ENCODE results near the gene UGT1A4. TPM values are rescaled to one million over a fixed set of nuclear protein-coding genes. Genes with fewer than 3 reads are reported as not detected.

Gene UGT1A4
- total RNA-seq, 4 donors from 2014 or later: 0.51 TPM; not detected in 3

DNA sequence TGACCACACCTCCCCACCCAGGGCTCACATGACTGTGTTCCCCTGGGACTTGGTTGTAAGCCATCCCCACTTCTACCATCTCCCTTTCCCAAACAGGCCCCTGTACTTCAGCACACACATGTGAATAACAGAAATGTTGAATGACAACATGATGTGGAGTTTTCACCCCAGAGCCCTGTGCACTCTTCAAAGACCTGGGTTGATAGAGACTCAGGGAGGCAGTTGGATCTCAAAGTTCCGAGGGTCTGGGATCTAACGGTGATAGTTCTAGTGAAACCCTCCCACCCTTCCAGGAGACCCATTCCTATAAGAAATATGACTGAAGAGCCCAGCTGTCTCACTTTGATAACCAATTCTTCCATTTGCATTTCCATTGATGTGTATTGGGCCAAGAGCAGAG, 59.5 kb downstream of the UGT1A4 start, which contains the start of gene MROH2A:
Gene MROH2A, plus strand, starts transcription at position 301 of the 400 bp plus-strand sequence. CDS start 1,029 bp downstream, outside the sequence.
- Histone ChIP-seq H3K27ac (no peak within 1 kb of the TSS), H3K27me3 (no peaks in the 10 kb centered on the region), H3K4me3 (no peak within 1 kb of the TSS), H3K9me3 (no peaks in the 10 kb centered on the region), H3K4me1 (no peaks in the 10 kb centered on the region), H3K36me3 (no peaks in the 10 kb centered on the region)
- in situ Hi-C loops (cut with MboI; ENCODE audit: low sequenced_read_pairs in 4 of 4): no loop called here
- TF ChIP-seq POLR2A (IDR thresholded peaks at IDR 0.05): no peak
- TF ChIP-seq, protein P1, sequence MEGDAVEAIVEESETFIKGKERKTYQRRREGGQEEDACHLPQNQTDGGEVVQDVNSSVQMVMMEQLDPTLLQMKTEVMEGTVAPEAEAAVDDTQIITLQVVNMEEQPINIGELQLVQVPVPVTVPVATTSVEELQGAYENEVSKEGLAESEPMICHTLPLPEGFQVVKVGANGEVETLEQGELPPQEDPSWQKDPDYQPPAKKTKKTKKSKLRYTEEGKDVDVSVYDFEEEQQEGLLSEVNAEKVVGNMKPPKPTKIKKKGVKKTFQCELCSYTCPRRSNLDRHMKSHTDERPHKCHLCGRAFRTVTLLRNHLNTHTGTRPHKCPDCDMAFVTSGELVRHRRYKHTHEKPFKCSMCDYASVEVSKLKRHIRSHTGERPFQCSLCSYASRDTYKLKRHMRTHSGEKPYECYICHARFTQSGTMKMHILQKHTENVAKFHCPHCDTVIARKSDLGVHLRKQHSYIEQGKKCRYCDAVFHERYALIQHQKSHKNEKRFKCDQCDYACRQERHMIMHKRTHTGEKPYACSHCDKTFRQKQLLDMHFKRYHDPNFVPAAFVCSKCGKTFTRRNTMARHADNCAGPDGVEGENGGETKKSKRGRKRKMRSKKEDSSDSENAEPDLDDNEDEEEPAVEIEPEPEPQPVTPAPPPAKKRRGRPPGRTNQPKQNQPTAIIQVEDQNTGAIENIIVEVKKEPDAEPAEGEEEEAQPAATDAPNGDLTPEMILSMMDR (IDR thresholded peaks at IDR 0.05 in 4 of 5, conservative IDR thresholded peaks at IDR 0.05 in 1 of 5): no peak
- intact Hi-C loops (cut with DNase I; ENCODE audit: low total_unique reads): no loop called here
- ATAC-seq (no peak), DNase-seq (no peak)

DNA sequence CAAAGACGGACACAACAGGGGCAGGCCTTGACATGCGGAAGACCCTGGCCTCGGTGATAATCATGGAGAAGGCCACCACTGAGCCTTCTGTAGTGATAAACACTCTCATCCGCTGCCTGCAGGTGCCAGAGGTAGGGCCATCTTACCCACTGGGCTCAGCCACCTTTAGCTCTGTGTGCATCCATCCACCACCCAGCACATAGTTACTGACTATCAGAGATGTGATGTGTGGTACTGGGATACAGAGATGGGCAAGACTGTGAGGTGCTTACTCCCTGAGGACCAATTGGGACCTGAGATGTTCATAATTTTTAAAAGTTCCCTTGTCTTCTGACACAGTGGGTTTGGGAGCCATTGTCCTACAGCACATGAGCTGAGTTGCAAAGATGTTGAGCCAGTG, 61.2 kb downstream of the UGT1A4 start:
- Histone ChIP-seq H3K36me3 (no peaks in the 10 kb centered on the region), H3K27me3 (no peaks in the 10 kb centered on the region), H3K4me1 (no peaks in the 10 kb centered on the region), H3K27ac (no peak overlapping the region), H3K9me3 (no peaks in the 10 kb centered on the region), H3K4me3 (no peak overlapping the region)
- TF ChIP-seq POLR2A (IDR thresholded peaks at IDR 0.05): no peak
- TF ChIP-seq, protein P1 (IDR thresholded peaks at IDR 0.05 in 4 of 5, conservative IDR thresholded peaks at IDR 0.05 in 1 of 5): no peak
- intact Hi-C loops (cut with DNase I; ENCODE audit: low total_unique reads) (no loop called here), in situ Hi-C loops (cut with MboI; ENCODE audit: low sequenced_read_pairs in 4 of 4) (no loop called here)
- no peak for DNase-seq
- no peak for ATAC-seq

DNA sequence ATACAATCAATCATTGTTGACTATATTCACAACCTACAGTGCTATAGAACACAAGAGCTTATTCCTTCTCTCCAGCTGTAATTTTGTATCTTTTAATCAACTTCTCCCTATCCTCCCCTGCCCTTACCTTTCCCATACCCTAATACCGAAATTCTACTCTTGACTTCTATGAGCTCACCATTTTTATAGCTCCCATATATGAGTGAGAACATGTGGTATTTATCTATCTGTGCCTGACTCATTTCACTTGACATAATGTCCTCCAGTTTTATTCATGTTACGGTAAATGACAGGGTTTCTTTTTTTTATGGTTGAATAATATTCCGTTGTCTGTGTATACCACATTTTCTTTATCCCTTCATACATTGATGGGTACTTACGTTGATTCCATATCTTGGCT, 62.2 kb downstream of the UGT1A4 start:
- H3K4me3 ChIP-seq: no peak overlapping the region
- H3K4me1 ChIP-seq: no peaks in the 10 kb centered on the region
- H3K9me3 ChIP-seq: no peaks in the 10 kb centered on the region
- no peak overlapping the region for H3K27ac ChIP-seq
- ATAC-seq (no peak), DNase-seq (no peak)
- in situ Hi-C loops (cut with MboI; ENCODE audit: low sequenced_read_pairs in 4 of 4): no loop called here
- intact Hi-C loops (cut with DNase I; ENCODE audit: low total_unique reads): no loop called here
- H3K27me3 ChIP-seq: no peaks in the 10 kb centered on the region
- TF ChIP-seq, protein P1 (IDR thresholded peaks at IDR 0.05 in 4 of 5, conservative IDR thresholded peaks at IDR 0.05 in 1 of 5): no peak
- TF ChIP-seq POLR2A (IDR thresholded peaks at IDR 0.05): no peak
- no peaks in the 10 kb centered on the region for H3K36me3 ChIP-seq

DNA sequence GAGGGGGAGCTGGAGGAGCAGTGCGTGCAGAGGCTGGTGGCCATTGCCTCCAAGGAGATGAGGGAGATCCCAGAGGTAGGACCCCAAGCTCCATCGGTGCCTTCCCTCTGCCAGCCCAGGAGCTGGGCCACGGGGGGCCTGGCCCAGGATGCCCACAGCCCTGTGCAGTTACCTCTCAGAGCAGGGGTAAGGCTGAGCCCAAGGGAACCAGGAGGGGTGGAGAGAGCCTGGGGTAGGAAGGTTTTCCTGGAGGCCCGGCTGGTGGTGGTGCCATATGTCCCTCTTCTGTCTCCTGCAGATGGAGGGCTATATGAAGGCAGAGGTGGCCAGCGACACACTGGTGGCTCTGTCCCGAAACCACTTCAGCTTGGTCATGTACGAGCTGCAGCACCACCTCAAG, 71.0 kb downstream of the UGT1A4 start:
- Histone ChIP-seq H3K36me3 (no peaks in the 10 kb centered on the region), H3K4me1 (no peaks in the 10 kb centered on the region), H3K9me3 (no peaks in the 10 kb centered on the region), H3K4me3 (no peak overlapping the region), H3K27me3 (no peaks in the 10 kb centered on the region), H3K27ac (no peak overlapping the region)
- in situ Hi-C loops (cut with MboI; ENCODE audit: low sequenced_read_pairs in 4 of 4): no loop called here
- ATAC-seq: no peak
- DNase-seq: no peak
- intact Hi-C loops (cut with DNase I; ENCODE audit: low total_unique reads): no loop called here
- TF ChIP-seq, protein P1 (IDR thresholded peaks at IDR 0.05 in 4 of 5, conservative IDR thresholded peaks at IDR 0.05 in 1 of 5): no peak
- TF ChIP-seq POLR2A (IDR thresholded peaks at IDR 0.05): no peak

Data from gastrocnemius medialis (tissue), 4 donors.